Peyer's patch (tissue), 4 donors: Measurements from ENCODE around the gene LITAF.

ENCODE experiments used
- CTCF ChIP-seq, 6 experiments: fragments of 450-650 bp in 4 of 6; fragments of 200-600 bp in 2 of 6; sonication (generic) in 1 of 6; IDR thresholded peaks; one replicate each; pipeline ENCODE4 v1.5.1; 2017 to 2019; ENCODE audit warnings: antibody characterized with exemption in 6 of 6, mild to moderate bottlenecking in 3 of 6, moderate library complexity in 1 of 6
- POLR2A ChIP-seq, 2 donors: fragments of 450-650 bp; IDR thresholded peaks; one replicate each; pipeline ENCODE4 v1.5.1; 2017; ENCODE audit warnings: antibody characterized with exemption in 2 of 2, mild to moderate bottlenecking in 2 of 2, moderate library complexity in 2 of 2

- TF ChIP-seq CTCF (IDR thresholded peaks at IDR 0.05) (no peak), POLR2A (IDR thresholded peaks at IDR 0.05) (no peak)
These were observed 23.9 kb upstream of the LITAF start for GRCh38 chr16:11610580-11610979.
